ENCODE results near the gene TMIGD1. TPM values are rescaled to one million over a fixed set of nuclear protein-coding genes. Genes with fewer than 3 reads are reported as not detected.

The TMIGD1 gene
- total RNA-seq, 4 donors from 2014 or later = not detected

- TF ChIP-seq CTCF (IDR thresholded peaks at IDR 0.05; ENCODE audit: low read depth) = no peak
Measured at GRCh38 chr17:30323262-30323894, 10.5 kb downstream of the TMIGD1 start.

GRCh38 chr17:30321314-30321713 lies 12.5 kb downstream of the TMIGD1 start:
- no peak for TF ChIP-seq CTCF (IDR thresholded peaks at IDR 0.05; ENCODE audit: low read depth)

- TF ChIP-seq CTCF (IDR thresholded peaks at IDR 0.05; ENCODE audit: low read depth) = no peak
Measured at GRCh38 chr17:30318155-30318554, 15.7 kb downstream of the TMIGD1 start.

GRCh38 chr17:30316736-30317135 lies 17.1 kb downstream of the TMIGD1 start:
- TF ChIP-seq CTCF (IDR thresholded peaks at IDR 0.05; ENCODE audit: low read depth) = no peak

- no peak for TF ChIP-seq CTCF (IDR thresholded peaks at IDR 0.05; ENCODE audit: low read depth)
Measured at GRCh38 chr17:30315106-30315505, 18.8 kb downstream of the TMIGD1 start.

GRCh38 chr17:30314474-30314873 lies 19.4 kb downstream of the TMIGD1 start:
- TF ChIP-seq CTCF (IDR thresholded peaks at IDR 0.05; ENCODE audit: low read depth) = no peak

- no peak for TF ChIP-seq CTCF (IDR thresholded peaks at IDR 0.05; ENCODE audit: low read depth)
Measured at GRCh38 chr17:30312226-30312625, 21.6 kb downstream of the TMIGD1 start.
